ENCODE measurements around the gene ELOVL2.

ELOVL2 gene

DNA sequence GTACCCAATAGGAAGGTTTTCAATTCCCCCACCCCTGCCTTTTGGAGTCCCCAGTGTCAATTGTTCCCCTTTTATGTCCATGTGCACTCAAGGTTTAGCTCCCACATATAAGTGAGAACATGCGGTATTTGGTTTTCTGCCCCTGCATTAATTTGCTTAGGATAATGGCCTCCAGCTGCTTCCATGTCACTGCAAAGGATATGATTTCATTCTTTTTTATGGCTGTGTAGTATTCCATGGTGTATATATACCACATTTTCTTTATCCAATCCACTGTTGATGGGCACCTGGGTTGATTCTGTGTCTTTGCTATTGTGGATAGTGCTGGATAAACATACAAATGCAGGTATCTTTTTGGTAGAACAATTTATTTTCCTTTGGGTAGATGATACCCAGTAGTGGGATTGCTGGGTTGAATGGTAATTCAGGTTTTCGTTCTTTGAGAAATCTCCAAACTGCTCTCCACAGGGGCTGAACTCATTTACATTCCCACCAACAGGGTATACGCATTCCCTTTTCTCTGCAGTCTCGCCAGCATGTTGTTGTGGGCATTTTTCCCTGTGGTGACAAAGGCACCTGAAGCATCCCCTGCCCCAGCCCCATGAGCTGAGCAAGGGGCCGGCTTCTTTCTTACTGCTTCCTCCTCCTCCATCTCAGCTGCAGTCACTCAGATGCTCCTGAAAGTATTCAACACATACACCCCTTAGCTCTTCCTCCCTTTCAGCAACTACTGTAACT, 66.7 kb downstream of the ELOVL2 start:
- DNase-seq: no peak

- DNase-seq: no peak
Observed at GRCh38 chr6:10976571-10976970, 67.5 kb downstream of the ELOVL2 start.

DNA sequence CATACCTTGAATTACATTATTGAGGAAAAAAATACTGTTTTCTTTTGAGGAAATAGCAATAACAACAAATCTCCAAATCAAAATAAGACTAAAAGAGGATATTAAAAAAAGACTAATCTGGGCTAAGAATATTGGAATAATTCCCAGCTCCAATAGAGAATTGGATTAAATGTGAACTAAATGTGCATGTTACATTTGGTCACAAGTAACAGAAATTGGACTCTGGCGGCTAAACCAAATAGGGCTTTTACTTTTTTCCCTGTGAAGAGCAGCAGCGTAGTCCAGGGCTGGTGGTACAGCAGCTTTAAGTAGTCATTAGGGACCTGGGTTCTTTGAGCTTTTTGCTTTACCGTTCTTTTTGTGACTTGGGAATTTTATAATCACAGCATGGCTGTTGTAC, 71.9 kb downstream of the ELOVL2 start:
- DNase-seq: no peak

DNA sequence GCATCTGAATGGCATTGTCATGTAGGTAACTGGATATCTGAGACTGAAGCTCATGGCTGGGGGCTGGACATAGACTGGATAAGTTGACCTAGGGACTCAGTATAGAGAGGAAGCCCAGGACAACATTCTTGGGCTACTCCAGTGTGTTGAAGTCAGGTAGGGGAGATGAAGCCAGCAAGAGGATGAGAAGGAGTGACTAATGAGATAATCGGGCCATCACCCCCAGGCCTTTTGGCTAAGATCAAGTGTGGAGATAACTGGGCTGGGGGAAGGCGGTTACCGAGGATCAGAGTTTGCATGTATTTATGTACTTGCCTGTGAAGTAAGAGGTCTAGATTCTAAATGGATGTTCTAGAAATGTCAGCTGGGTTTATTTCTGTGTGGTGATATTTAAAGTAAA, 73.4 kb downstream of the ELOVL2 start:
- no peak for DNase-seq

DNA sequence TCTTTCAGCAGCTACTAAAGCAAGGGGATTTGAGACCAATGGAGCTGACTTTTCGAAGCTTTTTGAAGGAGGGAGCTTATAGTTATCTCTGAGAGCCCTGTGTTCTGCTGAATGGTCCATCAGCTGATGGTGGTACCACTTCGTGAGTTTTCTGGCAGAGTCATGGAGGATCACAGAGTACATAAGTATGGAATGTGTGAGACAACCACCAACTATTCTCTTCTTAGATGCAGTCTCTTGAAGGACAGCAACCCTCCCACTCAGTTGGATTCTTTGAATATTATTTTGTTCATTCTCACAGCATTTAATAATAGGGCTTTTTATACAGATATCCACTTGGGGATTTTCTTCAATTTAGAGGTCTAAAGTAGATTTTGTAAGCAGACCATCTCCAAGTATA, 75.3 kb downstream of the ELOVL2 start:
- DNase-seq: no peak

GRCh38 chr6:10964684-10965083, 79.4 kb downstream of the ELOVL2 start:
- no peak for DNase-seq

DNA sequence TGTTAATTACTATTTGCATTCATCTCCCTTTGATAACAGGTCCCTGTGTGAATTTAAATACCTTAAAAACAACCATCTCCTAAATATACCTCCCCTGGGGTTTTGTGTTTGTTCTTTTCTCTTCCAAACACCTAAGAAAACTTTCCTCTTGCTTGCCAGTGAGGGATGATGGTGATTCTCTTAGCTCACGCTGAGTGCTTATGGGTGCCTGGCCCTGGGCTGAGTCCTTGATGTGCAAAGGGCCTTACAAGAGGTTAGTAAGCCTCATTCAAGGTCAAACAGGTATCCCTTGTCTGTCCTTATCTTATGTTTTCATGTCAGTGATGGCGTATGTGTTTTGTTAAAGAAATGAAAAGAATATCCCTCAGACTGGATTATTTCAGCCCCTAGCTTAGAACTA, 81.0 kb downstream of the ELOVL2 start:
- DNase-seq: no peak

DNA sequence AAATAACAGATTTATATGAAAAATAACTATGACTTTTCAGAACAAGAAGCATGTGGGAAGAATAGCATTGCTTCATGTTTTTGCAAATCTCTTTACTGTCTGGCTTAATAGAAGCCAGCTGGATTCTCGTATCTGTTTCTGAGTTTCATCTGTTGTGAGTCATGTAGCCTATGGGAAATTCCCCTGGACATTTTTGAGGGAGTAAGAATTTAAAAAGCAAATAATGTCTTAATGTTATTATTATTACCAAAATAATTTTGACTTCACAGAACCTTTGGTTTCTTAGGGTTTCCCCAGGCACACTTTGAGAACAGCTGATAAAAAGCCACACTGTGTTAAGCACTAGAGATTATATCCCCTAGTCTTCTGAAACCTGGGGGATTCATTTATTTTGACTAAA, 81.4 kb downstream of the ELOVL2 start:
- no peak for DNase-seq

GRCh38 chr6:10961837-10962236, 82.3 kb downstream of the ELOVL2 start:
- DNase-seq: no peak

DNA sequence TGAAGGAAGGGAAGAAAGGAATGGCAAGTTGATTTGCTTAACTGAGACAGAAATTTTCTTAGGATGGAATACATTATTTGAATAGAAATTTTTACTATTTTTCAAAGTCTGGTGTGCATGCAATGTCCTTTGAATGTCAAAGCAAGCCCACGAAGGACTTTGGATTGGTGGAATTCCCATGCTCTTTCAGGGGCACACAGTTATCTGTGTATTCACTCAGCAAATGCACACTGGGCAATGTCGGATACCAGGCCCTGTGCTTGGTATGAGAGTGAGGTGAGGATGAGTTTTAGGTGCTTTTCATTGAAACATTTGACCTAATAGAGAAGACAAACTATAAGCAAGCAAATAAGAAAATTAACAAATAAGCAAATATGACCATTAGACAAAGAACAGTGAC, 83.9 kb downstream of the ELOVL2 start:
- no peak for DNase-seq

GRCh38 chr6:10957414-10957886, 86.7 kb downstream of the ELOVL2 start:
- no peak for DNase-seq

GRCh38 chr6:10956776-10957175, 87.3 kb downstream of the ELOVL2 start:
- no peak for DNase-seq

- DNase-seq: peak in 10 of 14 donors; percentile 3 to 57 (median 22)
Observed at GRCh38 chr6:10954590-10955010, 89.5 kb downstream of the ELOVL2 start.

- DNase-seq: peak in 1 of 14 donors; percentile 0
Observed at GRCh38 chr6:10951675-10952282, 92.3 kb downstream of the ELOVL2 start.

- no peak for DNase-seq
Observed at GRCh38 chr6:10949579-10950490, 94.3 kb downstream of the ELOVL2 start.

DNA sequence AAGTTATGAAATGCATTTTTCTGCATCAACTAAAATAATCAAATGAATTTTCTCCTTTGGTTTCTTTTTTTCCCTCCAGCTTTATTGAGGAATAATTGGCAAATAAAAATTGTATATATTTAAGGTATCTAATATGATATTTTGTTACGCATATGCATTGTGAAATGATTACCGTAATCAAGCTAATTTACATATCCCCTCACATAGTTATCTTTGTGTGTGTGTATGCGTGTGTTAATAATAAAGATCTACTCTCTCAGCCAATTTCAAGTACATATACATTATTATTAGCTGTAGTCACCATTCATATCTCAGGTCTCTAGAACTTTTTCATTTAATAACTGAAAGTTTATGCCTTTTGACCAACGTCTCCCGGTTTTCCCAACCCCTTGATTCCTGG, 96.1 kb downstream of the ELOVL2 start:
- DNase-seq: no peak

GRCh38 chr6:10945845-10946244, 98.3 kb downstream of the ELOVL2 start:
- DNase-seq: no peak

GRCh38 chr6:10939840-10940239, 104.3 kb downstream of the ELOVL2 start:
- DNase-seq: no peak

DNA sequence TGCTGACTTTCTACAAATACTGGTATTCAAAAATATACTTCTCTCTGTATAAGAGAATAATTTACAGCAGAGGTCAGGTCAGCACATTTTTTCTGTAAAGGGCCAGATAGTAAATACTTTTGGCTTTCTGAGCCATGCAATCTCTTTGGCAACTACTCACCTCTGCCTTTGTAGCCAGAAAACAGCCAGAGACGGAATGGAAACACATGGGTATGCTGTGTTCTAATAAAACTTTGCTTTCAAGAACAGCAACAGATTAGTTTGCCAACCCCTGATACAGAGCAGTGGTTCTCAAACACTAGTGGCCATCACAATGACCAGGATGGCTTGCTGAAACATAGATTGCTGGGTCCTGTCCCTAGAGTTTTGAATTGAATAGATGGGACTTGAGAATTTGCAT, 111.0 kb downstream of the ELOVL2 start:
- DNase-seq: no peak

All from C1 segment of cervical spinal cord (tissue), 14 donors.